Measurements from ENCODE around the gene UBE2K.

DNA sequence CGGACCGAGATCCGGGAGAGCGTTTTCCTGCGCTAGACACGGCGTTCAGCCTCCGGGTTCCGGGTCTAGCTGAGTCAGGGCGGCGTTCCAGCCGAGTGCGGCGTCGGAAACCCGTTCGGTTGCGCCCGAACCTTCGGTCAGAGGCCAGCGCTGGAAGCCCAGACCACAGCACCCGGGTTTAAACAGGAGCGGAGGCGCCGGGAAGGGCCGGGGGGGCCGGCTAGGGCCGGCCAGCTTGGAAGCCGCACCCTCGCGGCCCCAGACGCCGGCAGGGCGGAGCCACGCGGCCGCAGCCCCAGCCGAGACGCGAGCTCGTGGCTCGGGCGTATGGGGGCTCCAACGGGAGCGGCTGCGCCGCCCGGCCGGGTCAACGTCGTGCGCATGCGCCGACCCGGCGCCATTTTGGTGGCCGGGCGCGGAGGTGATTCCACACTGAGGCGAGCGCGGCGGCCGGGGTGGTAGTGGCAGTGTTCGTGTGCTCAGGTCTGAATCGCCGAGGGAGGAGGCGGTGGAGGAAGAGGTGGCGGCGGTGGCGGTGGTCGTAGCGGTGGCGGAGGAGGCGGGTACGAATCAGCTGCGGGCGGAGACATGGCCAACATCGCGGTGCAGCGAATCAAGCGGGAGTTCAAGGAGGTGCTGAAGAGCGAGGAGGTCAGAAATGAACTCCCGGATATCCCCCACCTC is at the start of gene UBE2K:
- TF ChIP-seq, protein P1, sequence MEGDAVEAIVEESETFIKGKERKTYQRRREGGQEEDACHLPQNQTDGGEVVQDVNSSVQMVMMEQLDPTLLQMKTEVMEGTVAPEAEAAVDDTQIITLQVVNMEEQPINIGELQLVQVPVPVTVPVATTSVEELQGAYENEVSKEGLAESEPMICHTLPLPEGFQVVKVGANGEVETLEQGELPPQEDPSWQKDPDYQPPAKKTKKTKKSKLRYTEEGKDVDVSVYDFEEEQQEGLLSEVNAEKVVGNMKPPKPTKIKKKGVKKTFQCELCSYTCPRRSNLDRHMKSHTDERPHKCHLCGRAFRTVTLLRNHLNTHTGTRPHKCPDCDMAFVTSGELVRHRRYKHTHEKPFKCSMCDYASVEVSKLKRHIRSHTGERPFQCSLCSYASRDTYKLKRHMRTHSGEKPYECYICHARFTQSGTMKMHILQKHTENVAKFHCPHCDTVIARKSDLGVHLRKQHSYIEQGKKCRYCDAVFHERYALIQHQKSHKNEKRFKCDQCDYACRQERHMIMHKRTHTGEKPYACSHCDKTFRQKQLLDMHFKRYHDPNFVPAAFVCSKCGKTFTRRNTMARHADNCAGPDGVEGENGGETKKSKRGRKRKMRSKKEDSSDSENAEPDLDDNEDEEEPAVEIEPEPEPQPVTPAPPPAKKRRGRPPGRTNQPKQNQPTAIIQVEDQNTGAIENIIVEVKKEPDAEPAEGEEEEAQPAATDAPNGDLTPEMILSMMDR (conservative IDR thresholded peaks at IDR 0.05) = no peak
- TF ChIP-seq ZFX (IDR thresholded peaks at IDR 0.05) = 0 out of 2 replicates have a peak, but pooled peaks have one; percentile 7

Measured in C4-2B (cell line).